SK-N-SH treated with all-trans-retinoic acid at 6 μM for 48 hours (cell line): ENCODE data around the gene UGGT2.

Source experiments
- ATAC-seq: fragments of 200-7000 bp; cut with Tn5 transposase; 3 replicates; pipeline ENCODE4 v1.9.1; 2020; ENCODE audit warnings: mild to moderate bottlenecking, moderate library complexity
- ARNTL ChIP-seq: fragments of 450-650 bp; formaldehyde crosslinking; IDR thresholded peaks from 2 replicates; pipeline ENCODE4 v1.5.0; 2020; ENCODE audit warnings: low read depth, mild to moderate bottlenecking, moderate library complexity, borderline replicate concordance
- BACH2 ChIP-seq: fragments of 250-450 bp; sonication (Bioruptor Pico); IDR thresholded peaks from 2 replicates; pipeline ENCODE4 v1.9.0; 2021; ENCODE audit warnings: mild to moderate bottlenecking, borderline replicate concordance
- CSDC2 ChIP-seq: fragments of 250-450 bp; sonication (Bioruptor Pico); IDR thresholded peaks from 2 replicates; pipeline ENCODE4 v1.5.0; 2020; ENCODE audit warnings: mild to moderate bottlenecking, moderate library complexity
- GLIS3 ChIP-seq: fragments of 250-450 bp; sonication (Bioruptor Pico); IDR thresholded peaks from 2 replicates; pipeline ENCODE4 v1.5.0; 2020; ENCODE audit warnings: mild to moderate bottlenecking, moderate library complexity
- OSR1 ChIP-seq: fragments of 250-450 bp; sonication (Bioruptor Pico); IDR thresholded peaks from 2 replicates; pipeline ENCODE4 v1.8.0; 2022; ENCODE audit warnings: moderate library complexity, mild to moderate bottlenecking, inconsistent platforms
- PPARA ChIP-seq: fragments of 250-450 bp; sonication (Bioruptor Pico); IDR thresholded peaks from 2 replicates; pipeline ENCODE4 v1.5.0; 2020; ENCODE audit warnings: mild to moderate bottlenecking, borderline replicate concordance
- RARB ChIP-seq: fragments of 250-450 bp; sonication (Bioruptor Pico); IDR thresholded peaks from 2 replicates; pipeline ENCODE4 v1.8.0; 2021; ENCODE audit warnings: mild to moderate bottlenecking, moderate library complexity
- SNAI2 ChIP-seq: fragments of 250-450 bp; sonication (Bioruptor Pico); IDR thresholded peaks from 2 replicates; pipeline ENCODE4 v1.5.0; 2020; ENCODE audit warnings: mild to moderate bottlenecking, moderate library complexity
- TCF4 ChIP-seq: fragments of 250-450 bp; sonication (Bioruptor Pico); IDR thresholded peaks from 2 replicates; pipeline ENCODE4 v1.8.0; 2021; ENCODE audit warnings: mild to moderate bottlenecking, moderate library complexity, borderline replicate concordance
- TOX ChIP-seq: fragments of 250-450 bp; sonication (Bioruptor Pico); IDR thresholded peaks from 2 replicates; pipeline ENCODE4 v1.8.0; 2021; ENCODE audit warnings: mild to moderate bottlenecking, moderate library complexity, borderline replicate concordance
- ZC3H10 ChIP-seq: fragments of 250-450 bp; sonication (Bioruptor Pico); IDR thresholded peaks from 2 replicates; pipeline ENCODE4 v1.5.1; 2021; ENCODE audit warnings: mild to moderate bottlenecking, moderate library complexity
- ZFP3 ChIP-seq: fragments of 250-450 bp; sonication (Bioruptor Pico); IDR thresholded peaks from 2 replicates; pipeline ENCODE4 v1.5.0; 2020; ENCODE audit warnings: mild to moderate bottlenecking, moderate library complexity
- ZFP30 ChIP-seq: fragments of 450-650 bp; formaldehyde crosslinking; IDR thresholded peaks from 2 replicates; pipeline ENCODE4 v1.5.0; 2022; ENCODE audit warnings: mild to moderate bottlenecking, moderate library complexity
- ZNF565 ChIP-seq: fragments of 450-650 bp; formaldehyde crosslinking; conservative IDR thresholded peaks from 2 replicates; pipeline ENCODE4 v1.5.0; 2020; ENCODE audit warnings: low read depth, mild to moderate bottlenecking, moderate library complexity
- ZNF8 ChIP-seq: fragments of 450-650 bp; formaldehyde crosslinking; IDR thresholded peaks from 2 replicates; pipeline ENCODE4 v1.5.0; 2020; ENCODE audit warnings: mild to moderate bottlenecking, moderate library complexity
- TF ChIP-seq, protein P1 (sequence below): fragments of 250-450 bp; sonication (Bioruptor Pico); IDR thresholded peaks from 2 replicates; pipeline ENCODE4 v1.8.0; 2021; ENCODE audit warnings: low read depth, mild to moderate bottlenecking, moderate library complexity, borderline replicate concordance
- TF ChIP-seq, protein P2 (sequence below): fragments of 250-450 bp; sonication (Bioruptor Pico); IDR thresholded peaks from 2 replicates; pipeline ENCODE4 v1.8.0; 2020; ENCODE audit warnings: mild to moderate bottlenecking, moderate library complexity, borderline replicate concordance
- TF ChIP-seq, protein P3 (sequence below): fragments of 250-450 bp; sonication (Bioruptor Pico); IDR thresholded peaks from 2 replicates; pipeline ENCODE4 v1.5.0; 2020; ENCODE audit warnings: mild to moderate bottlenecking, moderate library complexity
- TF ChIP-seq, protein P4 (sequence below): fragments of 250-450 bp; sonication (Bioruptor Pico); IDR thresholded peaks from 2 replicates; pipeline ENCODE4 v1.5.1; 2020; ENCODE audit warnings: low read depth, mild to moderate bottlenecking, moderate library complexity
- TF ChIP-seq, protein P5 (sequence below): fragments of 250-450 bp; sonication (Bioruptor Pico); IDR thresholded peaks from 2 replicates; pipeline ENCODE4 v1.5.1; 2021; ENCODE audit warnings: mild to moderate bottlenecking, moderate library complexity

The UGGT2 gene

DNA sequence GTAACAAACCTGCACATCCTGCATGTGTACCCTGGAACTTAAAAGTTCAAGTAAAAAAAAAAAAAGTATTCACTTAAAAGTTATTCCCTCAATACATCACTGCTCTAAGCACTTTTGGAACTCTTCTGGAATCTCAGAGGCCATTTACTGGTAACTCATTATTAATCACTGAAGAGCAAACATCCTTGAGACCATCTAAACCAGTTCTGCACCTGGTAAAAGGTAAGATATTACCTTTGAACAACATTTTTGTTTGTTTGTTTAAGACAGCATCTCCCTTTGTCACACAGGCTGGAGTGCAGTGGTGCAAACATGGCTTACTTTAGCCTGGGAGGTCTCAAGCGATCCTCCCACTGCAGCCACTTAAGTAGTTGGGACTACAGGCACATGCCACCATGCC lies 16.7 kb downstream of the UGGT2 start:
- TF ChIP-seq, protein P1, sequence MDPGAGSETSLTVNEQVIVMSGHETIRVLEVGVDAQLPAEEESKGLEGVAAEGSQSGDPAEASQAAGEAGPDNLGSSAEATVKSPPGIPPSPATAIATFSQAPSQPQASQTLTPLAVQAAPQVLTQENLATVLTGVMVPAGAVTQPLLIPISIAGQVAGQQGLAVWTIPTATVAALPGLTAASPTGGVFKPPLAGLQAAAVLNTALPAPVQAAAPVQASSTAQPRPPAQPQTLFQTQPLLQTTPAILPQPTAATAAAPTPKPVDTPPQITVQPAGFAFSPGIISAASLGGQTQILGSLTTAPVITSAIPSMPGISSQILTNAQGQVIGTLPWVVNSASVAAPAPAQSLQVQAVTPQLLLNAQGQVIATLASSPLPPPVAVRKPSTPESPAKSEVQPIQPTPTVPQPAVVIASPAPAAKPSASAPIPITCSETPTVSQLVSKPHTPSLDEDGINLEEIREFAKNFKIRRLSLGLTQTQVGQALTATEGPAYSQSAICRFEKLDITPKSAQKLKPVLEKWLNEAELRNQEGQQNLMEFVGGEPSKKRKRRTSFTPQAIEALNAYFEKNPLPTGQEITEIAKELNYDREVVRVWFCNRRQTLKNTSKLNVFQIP = no peak
- TF ChIP-seq, all 23 proteins: peak for 0
- ATAC-seq = no peak

DNA sequence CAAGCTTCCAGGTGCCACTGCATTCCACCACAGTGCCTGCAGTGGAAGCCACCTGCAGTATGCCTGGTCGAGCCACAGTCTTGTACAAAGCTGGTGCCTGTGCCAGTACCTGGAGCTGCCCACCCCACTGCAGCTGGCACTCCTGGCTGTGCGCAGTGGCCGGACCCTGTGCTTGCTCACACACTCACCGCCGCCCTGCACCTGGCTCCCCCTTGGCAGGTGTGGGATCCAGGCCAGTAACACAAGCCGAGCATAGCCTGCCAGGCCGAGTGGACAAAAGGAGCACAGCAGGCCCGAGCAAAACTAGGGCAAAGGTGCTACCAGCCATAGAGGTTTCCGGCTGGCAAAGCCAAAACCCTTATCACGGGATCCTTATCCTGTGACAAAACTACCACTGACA lies 18.5 kb downstream of the UGGT2 start:
- TF ChIP-seq ZFP3 (CRISPR knock-in tag) = no peak
- TF ChIP-seq, protein P2, sequence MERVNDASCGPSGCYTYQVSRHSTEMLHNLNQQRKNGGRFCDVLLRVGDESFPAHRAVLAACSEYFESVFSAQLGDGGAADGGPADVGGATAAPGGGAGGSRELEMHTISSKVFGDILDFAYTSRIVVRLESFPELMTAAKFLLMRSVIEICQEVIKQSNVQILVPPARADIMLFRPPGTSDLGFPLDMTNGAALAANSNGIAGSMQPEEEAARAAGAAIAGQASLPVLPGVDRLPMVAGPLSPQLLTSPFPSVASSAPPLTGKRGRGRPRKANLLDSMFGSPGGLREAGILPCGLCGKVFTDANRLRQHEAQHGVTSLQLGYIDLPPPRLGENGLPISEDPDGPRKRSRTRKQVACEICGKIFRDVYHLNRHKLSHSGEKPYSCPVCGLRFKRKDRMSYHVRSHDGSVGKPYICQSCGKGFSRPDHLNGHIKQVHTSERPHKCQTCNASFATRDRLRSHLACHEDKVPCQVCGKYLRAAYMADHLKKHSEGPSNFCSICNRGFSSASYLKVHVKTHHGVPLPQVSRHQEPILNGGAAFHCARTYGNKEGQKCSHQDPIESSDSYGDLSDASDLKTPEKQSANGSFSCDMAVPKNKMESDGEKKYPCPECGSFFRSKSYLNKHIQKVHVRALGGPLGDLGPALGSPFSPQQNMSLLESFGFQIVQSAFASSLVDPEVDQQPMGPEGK = no peak
- TF ChIP-seq OSR1 (CRISPR knock-in tag) = no peak
- TF ChIP-seq ZC3H10 (CRISPR knock-in tag) = no peak
- TF ChIP-seq GLIS3 (CRISPR knock-in tag) = no peak
- no peak for ATAC-seq

DNA sequence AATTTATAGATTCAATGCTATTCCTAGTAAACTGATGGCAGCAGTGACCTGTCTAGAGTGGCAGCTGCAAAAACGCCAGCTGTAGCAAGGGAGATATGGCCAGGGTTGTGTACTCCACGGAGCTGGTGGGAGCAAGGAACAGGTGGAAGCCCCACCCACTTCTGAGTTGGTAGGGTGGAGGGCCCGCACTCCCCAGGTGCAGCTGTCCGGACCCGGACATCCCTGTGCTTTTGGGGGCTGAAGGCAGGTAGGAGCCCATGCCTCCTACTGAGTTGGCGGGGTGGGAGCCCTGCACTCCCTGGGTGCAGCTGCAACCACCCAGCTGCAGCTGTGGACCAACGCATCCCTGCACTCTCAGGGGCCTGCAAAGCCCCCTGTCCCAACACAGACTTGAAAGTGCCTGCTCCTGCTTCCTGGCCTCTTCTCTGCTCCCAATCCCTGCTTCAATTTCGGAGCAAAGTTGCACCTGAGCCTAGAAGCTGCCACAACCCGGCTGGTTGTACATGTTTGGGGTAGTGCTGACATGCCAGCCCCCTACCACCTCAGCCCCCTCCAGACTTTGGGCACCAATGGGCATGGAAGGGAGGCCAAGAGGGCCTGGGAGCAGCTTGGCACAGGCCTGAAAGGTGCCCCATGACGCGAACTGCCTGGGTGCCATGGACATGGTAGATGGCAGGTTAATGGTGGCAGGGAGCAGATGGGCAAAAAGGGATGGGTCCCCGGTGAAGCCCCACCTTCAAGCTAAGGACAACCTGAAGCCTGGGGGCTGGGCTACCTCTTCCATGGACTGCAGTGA lies 19.8 kb downstream of the UGGT2 start:
- TF ChIP-seq TCF4 (CRISPR knock-in tag) (no peak), TOX (CRISPR knock-in tag) (no peak), CSDC2 (no peak), OSR1 (CRISPR knock-in tag) (no peak), ARNTL (CRISPR knock-in tag) (no peak), ZNF565 (CRISPR knock-in tag) (no peak), ZNF8 (CRISPR knock-in tag) (no peak), ZC3H10 (CRISPR knock-in tag) (no peak), BACH2 (no peak), GLIS3 (CRISPR knock-in tag) (no peak), PPARA (CRISPR knock-in tag) (no peak), SNAI2 (CRISPR knock-in tag) (no peak), ZFP3 (CRISPR knock-in tag) (no peak), RARB (CRISPR knock-in tag) (no peak), ZFP30 (CRISPR knock-in tag) (no peak)
- TF ChIP-seq, protein P2 = no peak
- TF ChIP-seq, protein P3, sequence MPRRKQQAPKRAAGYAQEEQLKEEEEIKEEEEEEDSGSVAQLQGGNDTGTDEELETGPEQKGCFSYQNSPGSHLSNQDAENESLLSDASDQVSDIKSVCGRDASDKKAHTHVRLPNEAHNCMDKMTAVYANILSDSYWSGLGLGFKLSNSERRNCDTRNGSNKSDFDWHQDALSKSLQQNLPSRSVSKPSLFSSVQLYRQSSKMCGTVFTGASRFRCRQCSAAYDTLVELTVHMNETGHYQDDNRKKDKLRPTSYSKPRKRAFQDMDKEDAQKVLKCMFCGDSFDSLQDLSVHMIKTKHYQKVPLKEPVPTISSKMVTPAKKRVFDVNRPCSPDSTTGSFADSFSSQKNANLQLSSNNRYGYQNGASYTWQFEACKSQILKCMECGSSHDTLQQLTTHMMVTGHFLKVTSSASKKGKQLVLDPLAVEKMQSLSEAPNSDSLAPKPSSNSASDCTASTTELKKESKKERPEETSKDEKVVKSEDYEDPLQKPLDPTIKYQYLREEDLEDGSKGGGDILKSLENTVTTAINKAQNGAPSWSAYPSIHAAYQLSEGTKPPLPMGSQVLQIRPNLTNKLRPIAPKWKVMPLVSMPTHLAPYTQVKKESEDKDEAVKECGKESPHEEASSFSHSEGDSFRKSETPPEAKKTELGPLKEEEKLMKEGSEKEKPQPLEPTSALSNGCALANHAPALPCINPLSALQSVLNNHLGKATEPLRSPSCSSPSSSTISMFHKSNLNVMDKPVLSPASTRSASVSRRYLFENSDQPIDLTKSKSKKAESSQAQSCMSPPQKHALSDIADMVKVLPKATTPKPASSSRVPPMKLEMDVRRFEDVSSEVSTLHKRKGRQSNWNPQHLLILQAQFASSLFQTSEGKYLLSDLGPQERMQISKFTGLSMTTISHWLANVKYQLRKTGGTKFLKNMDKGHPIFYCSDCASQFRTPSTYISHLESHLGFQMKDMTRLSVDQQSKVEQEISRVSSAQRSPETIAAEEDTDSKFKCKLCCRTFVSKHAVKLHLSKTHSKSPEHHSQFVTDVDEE (CRISPR knock-in tag) = no peak
- TF ChIP-seq, protein P4, sequence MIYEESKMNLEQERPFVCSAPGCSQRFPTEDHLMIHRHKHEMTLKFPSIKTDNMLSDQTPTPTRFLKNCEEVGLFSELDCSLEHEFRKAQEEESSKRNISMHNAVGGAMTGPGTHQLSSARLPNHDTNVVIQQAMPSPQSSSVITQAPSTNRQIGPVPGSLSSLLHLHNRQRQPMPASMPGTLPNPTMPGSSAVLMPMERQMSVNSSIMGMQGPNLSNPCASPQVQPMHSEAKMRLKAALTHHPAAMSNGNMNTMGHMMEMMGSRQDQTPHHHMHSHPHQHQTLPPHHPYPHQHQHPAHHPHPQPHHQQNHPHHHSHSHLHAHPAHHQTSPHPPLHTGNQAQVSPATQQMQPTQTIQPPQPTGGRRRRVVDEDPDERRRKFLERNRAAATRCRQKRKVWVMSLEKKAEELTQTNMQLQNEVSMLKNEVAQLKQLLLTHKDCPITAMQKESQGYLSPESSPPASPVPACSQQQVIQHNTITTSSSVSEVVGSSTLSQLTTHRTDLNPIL (CRISPR knock-in tag) = no peak
- TF ChIP-seq, protein P5, sequence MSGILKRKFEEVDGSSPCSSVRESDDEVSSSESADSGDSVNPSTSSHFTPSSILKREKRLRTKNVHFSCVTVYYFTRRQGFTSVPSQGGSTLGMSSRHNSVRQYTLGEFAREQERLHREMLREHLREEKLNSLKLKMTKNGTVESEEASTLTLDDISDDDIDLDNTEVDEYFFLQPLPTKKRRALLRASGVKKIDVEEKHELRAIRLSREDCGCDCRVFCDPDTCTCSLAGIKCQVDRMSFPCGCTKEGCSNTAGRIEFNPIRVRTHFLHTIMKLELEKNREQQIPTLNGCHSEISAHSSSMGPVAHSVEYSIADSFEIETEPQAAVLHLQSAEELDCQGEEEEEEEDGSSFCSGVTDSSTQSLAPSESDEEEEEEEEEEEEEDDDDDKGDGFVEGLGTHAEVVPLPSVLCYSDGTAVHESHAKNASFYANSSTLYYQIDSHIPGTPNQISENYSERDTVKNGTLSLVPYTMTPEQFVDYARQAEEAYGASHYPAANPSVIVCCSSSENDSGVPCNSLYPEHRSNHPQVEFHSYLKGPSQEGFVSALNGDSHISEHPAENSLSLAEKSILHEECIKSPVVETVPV (CRISPR knock-in tag) = no peak
- ATAC-seq = no peak
